CD4-positive, alpha-beta T cell (primary cell): ENCODE data around the gene EDAR. TPM values are rescaled to one million over a fixed set of nuclear protein-coding genes. Genes with fewer than 3 reads are reported as not detected.

ENCODE experiments used
- ATAC-seq: fragments of 200-7000 bp; cut with Tn5 transposase; one replicate; pipeline ENCODE4 v1.10.0; 2022; ENCODE audit warnings: mild to moderate bottlenecking; ENCODE audit not compliant: poor library complexity
- CTCF ChIA-PET: fragments of 350-600 bp; sonication (Branson Sonifier 250); formaldehyde crosslinking; loops from one replicate; lab custom pipeline; 2021; ENCODE audit warnings: antibody characterized with exemption, inconsistent platforms; lab: Charles Lee
- POLR2A ChIA-PET: fragments of 350-600 bp; sonication (Branson Sonifier 250); formaldehyde crosslinking; loops from one replicate; lab custom pipeline; 2021; ENCODE audit warnings: antibody characterized with exemption, inconsistent platforms; lab: Charles Lee
- DNase-seq, 14 experiments: peaks; one replicate each; pipeline ENCODE4 v3.0.0-alpha.2; 2013 to 2020; ENCODE audit warnings: mixed read lengths in 2 of 14
- H3K27ac ChIP-seq, 2 donors: one replicate each; pipeline versions ENCODE4 v1.5.1 to v1.7.0; 2013; ENCODE audit warnings: low read length in 2 of 2, low read depth in 1 of 2, mild to moderate bottlenecking in 1 of 2
- H3K27me3 ChIP-seq, 2 experiments: 1 replicate in 1 of 2; 2 replicates in 1 of 2; pipeline versions ENCODE4 v1.6.1 to v1.7.0; 2013; ENCODE audit warnings: low read length in 2 of 2, control low read depth in 1 of 2, mild to moderate bottlenecking in 1 of 2, moderate library complexity in 1 of 2; ENCODE audit not compliant: insufficient read depth in 2 of 2, control insufficient read depth in 1 of 2
- H3K36me3 ChIP-seq: one replicate; pipeline ENCODE4 v1.6.1; 2013; ENCODE audit warnings: low read length, control low read depth; ENCODE audit not compliant: insufficient read depth
- H3K4me1 ChIP-seq: one replicate; pipeline ENCODE4 v1.6.1; 2013; ENCODE audit warnings: low read length, control low read depth; ENCODE audit not compliant: insufficient read depth
- H3K4me3 ChIP-seq: one replicate; pipeline ENCODE4 v1.5.1; 2013; ENCODE audit warnings: mild to moderate bottlenecking, low read length, moderate library complexity
- H3K9me3 ChIP-seq, 2 experiments: 1 replicate in 1 of 2; 2 replicates in 1 of 2; pipeline versions ENCODE4 v1.6.1 to v1.7.0; 2013; ENCODE audit warnings: low read length in 2 of 2, mild to moderate bottlenecking in 2 of 2, control low read depth in 1 of 2, moderate library complexity in 1 of 2; ENCODE audit not compliant: control insufficient read depth in 1 of 2, insufficient read depth in 1 of 2
- H3K27ac Mint-ChIP-seq: one replicate; pipeline ENCODE4 v1.8.0; 2020; ENCODE audit warnings: mixed read lengths
- H3K27me3 Mint-ChIP-seq: one replicate; pipeline ENCODE4 v1.8.0; 2021; ENCODE audit warnings: mixed read lengths
- H3K36me3 Mint-ChIP-seq: one replicate; pipeline ENCODE4 v1.8.0; 2021; ENCODE audit warnings: low read depth, mixed read lengths
- H3K4me1 Mint-ChIP-seq: one replicate; pipeline ENCODE4 v1.8.0; 2021; ENCODE audit warnings: low read depth, mixed read lengths
- H3K4me3 Mint-ChIP-seq: one replicate; pipeline ENCODE4 v1.8.0; 2020; ENCODE audit warnings: mild to moderate bottlenecking, mixed read lengths
- H3K9me3 Mint-ChIP-seq: one replicate; pipeline ENCODE4 v1.8.0; 2020; ENCODE audit warnings: mixed read lengths
- intact Hi-C, 2 experiments: fragments of 100-400 bp; cut with DNase I in 1 of 2; cut with micrococcal nuclease in 1 of 2; formaldehyde crosslinking; loops; one replicate each; pipeline versions ENCODE4 v1.15.1 to v1.9.0; 2023 to 2025; cut with DNase I, micrococcal nuclease
- total RNA-seq, 174 experiments: library from RNA in 2 of 174; stranded (reverse) in 2 of 174; gene quantifications; one replicate each; pipeline ENCODE4 v1.2.3 and lab custom pipeline; 2021 to 2026
- TF ChIP-seq, protein P1 (sequence below): fragments of 200-600 bp; IDR thresholded peaks from one replicate; pipeline ENCODE4 v1.8.0; 2022; ENCODE audit warnings: antibody characterized with exemption, mild to moderate bottlenecking

EDAR gene
- total RNA-seq, 2 experiments from 2014 or later: 9.4 to 10.3 TPM

DNA sequence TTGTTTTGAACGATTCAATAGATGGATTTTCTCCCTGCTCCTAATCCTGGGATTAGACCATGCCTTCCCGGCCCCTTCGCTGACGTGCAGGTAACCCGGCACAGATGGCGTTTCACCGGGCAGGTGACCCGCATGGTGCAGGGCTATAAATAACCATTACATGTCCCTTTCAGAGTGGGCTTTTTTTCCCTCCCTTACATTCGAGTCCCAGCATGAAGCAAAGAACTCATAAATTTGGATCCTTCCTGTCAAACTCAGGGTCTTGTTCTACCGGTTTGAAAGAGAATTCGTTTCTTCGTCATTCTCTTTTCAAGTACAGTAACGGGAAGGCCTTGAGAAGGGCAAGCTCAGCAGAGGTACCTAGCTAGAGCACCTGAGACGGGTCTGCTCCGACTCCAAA lies 46.1 kb downstream of the EDAR start:
- intact Hi-C loops: no loop called here
- ChIA-PET POLR2A (no interaction called here), CTCF (no interaction called here)
- Histone ChIP-seq H3K4me1 (peaks cover 10% of the 10 kb centered on the region), H3K4me3 (no peak overlapping the region), H3K27ac (no peak overlapping the region), H3K36me3 (no peaks in the 10 kb centered on the region), H3K9me3 (peaks cover 12 to 16% of the 10 kb centered on the region in 2 experiments), H3K27me3 (no peaks in the 10 kb centered on the region)
- H3K36me3 Mint-ChIP-seq: peaks cover 36% of the 10 kb centered on the region
- TF ChIP-seq, protein P1, sequence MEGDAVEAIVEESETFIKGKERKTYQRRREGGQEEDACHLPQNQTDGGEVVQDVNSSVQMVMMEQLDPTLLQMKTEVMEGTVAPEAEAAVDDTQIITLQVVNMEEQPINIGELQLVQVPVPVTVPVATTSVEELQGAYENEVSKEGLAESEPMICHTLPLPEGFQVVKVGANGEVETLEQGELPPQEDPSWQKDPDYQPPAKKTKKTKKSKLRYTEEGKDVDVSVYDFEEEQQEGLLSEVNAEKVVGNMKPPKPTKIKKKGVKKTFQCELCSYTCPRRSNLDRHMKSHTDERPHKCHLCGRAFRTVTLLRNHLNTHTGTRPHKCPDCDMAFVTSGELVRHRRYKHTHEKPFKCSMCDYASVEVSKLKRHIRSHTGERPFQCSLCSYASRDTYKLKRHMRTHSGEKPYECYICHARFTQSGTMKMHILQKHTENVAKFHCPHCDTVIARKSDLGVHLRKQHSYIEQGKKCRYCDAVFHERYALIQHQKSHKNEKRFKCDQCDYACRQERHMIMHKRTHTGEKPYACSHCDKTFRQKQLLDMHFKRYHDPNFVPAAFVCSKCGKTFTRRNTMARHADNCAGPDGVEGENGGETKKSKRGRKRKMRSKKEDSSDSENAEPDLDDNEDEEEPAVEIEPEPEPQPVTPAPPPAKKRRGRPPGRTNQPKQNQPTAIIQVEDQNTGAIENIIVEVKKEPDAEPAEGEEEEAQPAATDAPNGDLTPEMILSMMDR: no peak
- peaks cover 20% of the 10 kb centered on the region for H3K4me1 Mint-ChIP-seq
- no peak for ATAC-seq
- H3K27me3 Mint-ChIP-seq: no peaks in the 10 kb centered on the region
- DNase-seq: no peak
- no peak overlapping the region for H3K4me3 Mint-ChIP-seq
- H3K9me3 Mint-ChIP-seq: no peaks in the 10 kb centered on the region
- H3K27ac Mint-ChIP-seq: no peak overlapping the region

DNA sequence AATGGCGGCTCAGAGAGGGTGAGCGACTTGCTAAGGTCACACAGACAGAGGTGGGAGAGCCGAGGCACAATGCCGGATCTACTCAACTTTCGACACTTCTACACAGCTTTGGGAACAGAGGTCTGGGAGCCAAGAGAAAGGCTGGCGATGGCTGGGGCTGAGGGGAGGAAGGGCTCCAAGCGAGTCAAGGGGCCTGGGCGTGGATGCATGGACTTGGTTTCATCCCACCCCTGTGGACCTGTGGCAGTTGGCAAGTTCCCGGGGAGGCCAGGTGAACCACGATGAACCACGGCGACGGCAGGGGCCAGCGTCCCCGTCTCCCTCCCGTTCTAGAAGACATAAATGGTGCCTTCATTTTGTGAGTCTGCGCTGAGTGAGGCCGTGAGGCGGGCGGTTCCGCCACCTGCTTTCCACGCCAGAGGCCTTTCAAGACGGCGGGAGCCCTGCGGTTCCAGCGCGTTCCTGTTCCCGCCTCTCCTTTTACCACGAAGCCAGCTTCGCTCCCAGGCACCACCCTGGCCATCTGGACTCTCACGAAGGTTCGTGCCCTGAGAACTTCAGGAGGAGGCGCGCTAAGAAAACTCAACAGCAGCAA lies 46.7 kb downstream of the EDAR start:
- Mint-ChIP-seq H3K4me1 (peaks cover 26% of the 10 kb centered on the region), H3K27ac (no peak overlapping the region), H3K36me3 (peaks cover 31% of the 10 kb centered on the region), H3K27me3 (no peaks in the 10 kb centered on the region), H3K9me3 (no peaks in the 10 kb centered on the region), H3K4me3 (no peak overlapping the region)
- Histone ChIP-seq H3K4me3 (no peak overlapping the region), H3K27me3 (no peaks in the 10 kb centered on the region), H3K36me3 (no peaks in the 10 kb centered on the region), H3K27ac (no peak overlapping the region), H3K9me3 (peaks cover 7 to 12% of the 10 kb centered on the region in 2 experiments), H3K4me1 (peaks cover 14% of the 10 kb centered on the region)
- ChIA-PET POLR2A (no interaction called here), CTCF (no interaction called here)
- no peak for ATAC-seq
- TF ChIP-seq, protein P1: no peak
- intact Hi-C loops: no loop called here
- no peak for DNase-seq

DNA sequence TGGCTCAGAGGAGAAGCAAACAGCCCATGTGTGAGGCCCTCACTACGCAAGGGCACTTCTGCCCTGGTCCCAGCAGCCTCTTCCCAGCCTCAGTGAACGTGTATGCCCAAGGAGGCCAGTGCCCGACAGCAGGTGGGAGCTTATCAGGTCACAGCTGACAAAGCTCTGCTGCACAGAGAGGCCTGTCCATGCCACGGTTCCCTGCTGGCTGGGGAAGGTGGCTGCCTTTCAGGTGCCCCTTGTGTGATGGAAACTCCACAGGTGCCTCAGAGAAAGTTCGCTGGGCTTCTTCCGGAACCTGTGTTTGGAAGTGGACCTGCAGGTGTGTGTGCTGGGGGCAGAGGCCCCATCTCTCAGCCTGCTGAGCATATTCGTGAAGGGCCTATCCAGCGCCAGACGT lies 47.3 kb downstream of the EDAR start:
- Mint-ChIP-seq H3K27ac (no peak overlapping the region), H3K36me3 (peaks cover 25% of the 10 kb centered on the region), H3K9me3 (no peaks in the 10 kb centered on the region), H3K27me3 (no peaks in the 10 kb centered on the region), H3K4me1 (peaks cover 28% of the 10 kb centered on the region), H3K4me3 (no peak overlapping the region)
- no peaks in the 10 kb centered on the region for H3K36me3 ChIP-seq
- ChIA-PET CTCF (no interaction called here), POLR2A (no interaction called here)
- no peak overlapping the region for H3K4me3 ChIP-seq
- ATAC-seq (no peak), DNase-seq (no peak)
- peaks cover 19% of the 10 kb centered on the region for H3K4me1 ChIP-seq
- intact Hi-C loops: no loop called here
- no peaks in the 10 kb centered on the region for H3K27me3 ChIP-seq
- TF ChIP-seq, protein P1: no peak
- H3K27ac ChIP-seq: no peak overlapping the region
- peaks cover 1 to 7% of the 10 kb centered on the region in 2 experiments for H3K9me3 ChIP-seq
